Fibroblast of gingiva (primary cell): ENCODE measurements around the gene NTM.

Experiments
- DNase-seq: peaks from one replicate; pipeline ENCODE4 v3.0.0-alpha.2; 2011; ENCODE audit warnings: low read depth

Gene NTM

GRCh38 chr11:132231656-132232347 is 861.4 kb downstream of the NTM start:
- DNase-seq = no peak

- DNase-seq = no peak
Measured at GRCh38 chr11:132234878-132235277, 864.5 kb downstream of the NTM start.

DNA sequence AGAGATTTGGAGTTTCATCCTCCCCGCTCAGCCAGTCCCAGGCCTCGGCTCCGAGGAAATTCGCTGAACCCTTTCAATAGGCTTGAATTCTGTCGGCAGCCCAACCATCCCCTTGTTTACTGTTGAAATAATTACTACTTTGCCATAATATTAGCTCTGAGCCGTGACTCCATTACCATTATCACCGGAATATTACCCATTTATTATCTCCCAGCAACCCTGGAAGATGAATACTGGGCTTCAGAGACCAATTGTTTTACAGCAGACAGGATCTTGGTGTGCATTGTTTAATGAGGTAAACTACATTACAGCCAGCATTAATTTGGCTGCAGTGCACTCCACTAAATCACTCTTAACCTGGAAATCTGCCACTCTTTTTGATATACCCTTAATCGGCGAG is 867.4 kb downstream of the NTM start:
- DNase-seq = no peak

GRCh38 chr11:132238331-132238866 is 868.0 kb downstream of the NTM start:
- no peak for DNase-seq

DNA sequence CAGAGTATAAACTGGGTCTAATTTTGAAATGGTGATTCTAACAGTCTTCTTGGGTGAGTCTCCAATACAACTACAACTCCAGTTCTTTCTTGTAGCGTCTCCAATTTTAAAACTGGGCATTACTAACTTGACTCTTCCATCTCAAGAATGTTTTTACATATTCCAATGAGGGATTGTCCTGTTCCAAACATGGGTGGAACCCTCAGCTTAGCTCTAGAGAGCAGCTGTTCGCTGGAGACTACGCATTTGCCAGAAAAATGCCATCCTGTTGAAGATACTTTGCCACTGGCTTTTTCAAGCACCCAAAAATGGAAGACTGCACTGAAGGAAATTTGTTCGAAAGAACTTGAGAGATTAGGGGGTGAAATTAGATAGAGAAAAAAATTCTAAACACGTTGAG is 870.0 kb downstream of the NTM start:
- no peak for DNase-seq

GRCh38 chr11:132242632-132243031 is 872.2 kb downstream of the NTM start:
- DNase-seq = no peak

DNA sequence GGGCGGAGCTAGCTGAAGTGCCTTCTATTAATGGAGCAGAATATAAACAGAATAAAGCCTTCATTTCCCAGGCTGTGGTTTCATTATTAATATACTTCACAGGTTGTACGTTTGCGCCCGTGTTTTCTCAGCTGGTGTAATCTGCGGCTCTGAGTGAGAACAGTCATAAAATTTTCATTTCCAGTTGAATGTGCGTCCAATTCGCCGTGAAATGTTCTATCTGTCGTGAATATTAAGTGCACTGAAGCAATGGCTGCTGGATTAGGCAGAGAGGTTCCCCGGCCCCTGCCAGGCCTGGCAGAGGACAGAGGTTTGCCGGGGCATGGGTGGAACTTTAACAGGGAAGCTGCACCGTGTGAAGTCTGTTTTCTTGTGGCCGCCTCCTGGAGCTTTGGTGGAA is 874.4 kb downstream of the NTM start:
- no peak for DNase-seq

DNA sequence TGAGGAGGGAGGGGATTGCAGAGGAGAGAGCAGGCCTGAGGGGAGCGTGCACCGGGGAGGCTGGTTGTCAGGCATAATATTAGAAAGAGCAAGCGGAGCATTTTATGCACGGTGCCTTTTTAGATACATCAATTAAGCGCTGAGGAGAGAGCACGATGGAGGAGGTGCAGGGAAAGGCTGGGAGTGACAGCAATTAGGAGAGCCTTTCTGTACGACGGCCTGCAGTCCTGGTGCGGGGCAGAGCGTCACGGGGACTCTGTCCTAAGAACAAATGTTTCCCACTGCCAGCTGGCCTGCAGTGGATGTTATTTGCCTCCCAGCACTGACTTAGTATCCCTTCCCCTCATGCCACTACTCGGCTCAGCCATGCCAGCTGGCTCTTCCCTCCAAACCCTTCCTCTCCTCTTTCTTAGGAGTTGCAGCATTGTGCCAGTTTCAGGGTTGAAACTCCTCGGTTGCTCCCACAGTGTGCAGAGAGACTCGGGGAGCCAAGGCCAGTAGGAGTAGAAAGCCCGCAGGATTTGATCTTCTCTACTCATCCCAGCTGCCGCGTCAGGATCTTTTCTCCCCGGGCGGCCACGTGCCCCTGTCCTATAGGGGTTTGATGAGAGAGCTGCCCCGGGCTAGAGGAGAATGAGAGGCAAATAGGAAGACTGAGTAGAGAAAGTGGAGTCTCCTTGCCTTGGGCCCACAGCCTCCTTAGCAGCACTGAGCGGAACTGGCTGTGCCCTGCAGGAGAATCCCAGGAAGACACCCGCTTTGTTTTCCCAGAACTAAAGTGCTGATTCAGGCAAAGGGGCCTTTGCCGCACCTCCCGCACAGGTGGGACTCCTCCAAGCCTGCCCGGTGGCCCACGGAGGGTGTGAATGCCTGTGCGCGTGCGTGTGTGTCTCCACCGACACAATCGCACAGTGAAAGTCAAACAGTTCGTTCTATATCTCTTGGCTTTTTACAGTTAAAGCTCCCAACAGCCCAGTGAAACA is 875.3 kb downstream of the NTM start:
- no peak for DNase-seq

DNA sequence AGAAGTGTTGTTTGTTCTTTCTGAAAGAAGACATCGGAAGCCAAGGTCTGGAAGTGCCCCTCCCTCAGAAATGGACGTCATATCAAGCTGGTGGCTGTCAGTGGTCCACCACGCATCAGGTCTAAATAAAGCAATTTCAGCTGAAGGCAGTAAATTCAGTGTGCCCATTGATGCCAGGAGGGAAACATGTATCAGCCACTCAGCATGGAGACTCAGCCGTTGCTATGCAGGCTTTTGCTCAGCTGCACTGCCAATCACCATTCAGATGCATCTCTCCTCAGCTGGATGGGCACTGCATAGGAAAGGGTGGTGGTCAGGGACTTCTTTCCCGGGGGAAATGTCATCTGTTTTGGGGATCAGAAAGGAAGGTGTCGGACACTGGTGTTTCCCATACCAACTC is 878.2 kb downstream of the NTM start:
- no peak for DNase-seq

GRCh38 chr11:132249256-132249655 is 878.8 kb downstream of the NTM start:
- DNase-seq = no peak

DNA sequence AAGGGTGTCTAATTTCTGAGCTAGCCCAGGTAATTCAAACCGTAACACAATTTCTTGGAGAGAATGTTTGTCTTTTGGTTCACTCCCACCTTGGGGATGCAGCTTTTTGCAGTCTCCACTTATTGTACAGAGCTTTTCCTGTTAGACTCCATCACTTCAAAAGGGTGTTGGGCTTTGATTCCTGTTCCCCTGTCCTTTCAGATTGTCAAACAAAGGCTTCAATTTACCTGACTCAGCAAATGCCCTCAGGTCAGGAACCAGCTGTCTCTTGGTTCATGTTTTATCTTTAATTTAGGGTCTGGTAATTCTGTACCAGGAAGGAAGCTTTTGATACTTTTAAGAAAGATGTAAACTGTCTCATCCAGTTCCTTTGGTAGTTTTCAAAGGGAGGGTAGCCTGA is 880.6 kb downstream of the NTM start:
- no peak for DNase-seq

DNA sequence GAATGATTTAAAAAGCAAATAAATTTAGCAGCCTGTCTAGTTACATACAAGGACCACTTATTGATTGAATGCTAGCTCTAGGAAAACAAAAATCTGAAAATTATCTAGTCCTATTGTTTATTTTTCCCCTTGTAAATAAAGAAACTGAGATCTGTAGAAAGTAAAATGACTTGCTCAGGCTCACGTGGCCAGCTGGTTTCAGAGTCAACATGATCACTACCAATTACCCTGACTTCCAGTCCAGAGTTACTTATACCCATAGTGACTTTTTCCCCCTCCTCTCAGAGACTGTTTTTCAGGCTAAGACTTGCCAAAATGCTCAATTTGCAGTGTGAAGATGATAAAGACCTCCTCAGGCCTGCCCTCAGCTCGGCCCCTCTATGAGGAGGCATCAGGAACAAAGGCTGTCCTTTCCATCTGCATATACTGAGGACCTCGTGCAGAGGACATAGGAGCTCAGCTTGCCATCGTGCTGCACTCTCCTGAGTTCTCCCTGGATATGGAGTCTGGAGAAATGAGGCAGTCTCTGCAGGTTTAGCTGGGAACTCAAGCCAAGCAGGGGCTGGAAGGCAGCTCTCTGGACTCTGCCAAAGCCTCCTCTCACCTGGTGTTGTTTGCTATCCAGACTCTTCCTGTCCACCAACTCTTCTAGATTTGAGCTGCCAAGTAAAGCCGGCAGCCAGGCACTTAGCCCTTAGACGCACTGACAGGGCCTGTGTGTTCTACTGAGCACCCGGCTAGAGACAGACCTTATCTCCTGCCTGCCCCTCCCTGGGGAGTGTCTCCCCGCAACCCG is 883.3 kb downstream of the NTM start:
- no peak for DNase-seq

DNA sequence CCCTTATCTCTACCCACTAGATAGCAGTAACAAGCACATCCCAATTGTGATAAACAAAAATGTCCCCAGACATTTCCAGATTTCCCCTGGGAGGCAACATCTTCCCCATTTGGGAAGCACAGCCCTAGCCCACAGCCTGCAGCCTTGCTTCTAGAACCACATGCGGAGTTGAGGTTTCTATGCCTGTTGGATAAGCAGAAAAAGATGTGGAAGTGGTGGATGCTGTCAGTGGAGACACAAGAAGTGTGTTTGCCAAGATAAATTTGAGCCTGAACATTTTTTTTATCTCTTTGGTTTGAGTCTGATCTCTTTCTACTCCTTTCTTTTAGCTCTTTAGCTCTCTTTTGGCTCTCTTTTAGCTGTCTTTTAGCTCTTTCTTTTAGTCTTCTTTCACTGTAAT is 884.5 kb downstream of the NTM start:
- DNase-seq = no peak

DNA sequence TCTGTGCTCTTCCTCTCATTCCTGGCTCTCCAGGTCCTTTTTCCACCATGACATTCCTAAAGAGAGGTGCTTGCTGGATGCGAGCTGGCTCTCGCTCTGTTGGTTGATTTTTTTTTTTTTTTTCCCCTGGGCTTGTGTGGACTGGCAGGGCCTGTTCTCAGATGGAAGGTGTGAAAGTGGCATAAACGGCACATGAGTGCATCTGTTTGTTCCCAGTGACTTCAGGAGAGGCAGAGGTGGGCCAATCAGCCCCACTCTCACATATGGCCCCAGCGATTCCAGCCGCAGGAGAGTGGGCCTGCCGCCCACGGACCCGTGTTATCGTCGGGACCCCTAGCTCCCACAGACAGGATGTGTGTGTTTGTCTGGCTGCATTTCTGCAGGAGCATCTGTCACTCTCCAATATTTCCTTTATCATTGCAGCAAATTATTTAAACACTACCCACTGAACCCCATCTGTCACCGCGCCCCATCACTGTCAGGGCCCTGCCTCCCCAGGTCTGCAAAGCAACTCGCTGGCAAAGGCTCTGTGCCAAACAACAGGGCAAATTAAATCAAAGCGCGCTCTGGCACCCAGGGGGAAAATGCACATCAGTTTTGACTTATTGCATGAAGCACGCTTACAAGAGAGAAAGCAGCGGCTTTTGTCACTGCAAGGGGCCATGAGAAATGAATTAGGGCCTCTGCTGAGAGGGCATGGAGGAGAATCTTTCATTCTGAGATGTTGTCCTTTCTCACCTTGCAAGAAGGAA is 886.3 kb downstream of the NTM start:
- DNase-seq = no peak

GRCh38 chr11:132257871-132258270 is 887.5 kb downstream of the NTM start:
- no peak for DNase-seq

GRCh38 chr11:132258875-132259274 is 888.5 kb downstream of the NTM start:
- no peak for DNase-seq

GRCh38 chr11:132260636-132261035 is 890.2 kb downstream of the NTM start:
- DNase-seq = no peak

GRCh38 chr11:132263241-132263640 is 892.8 kb downstream of the NTM start:
- DNase-seq = no peak

DNA sequence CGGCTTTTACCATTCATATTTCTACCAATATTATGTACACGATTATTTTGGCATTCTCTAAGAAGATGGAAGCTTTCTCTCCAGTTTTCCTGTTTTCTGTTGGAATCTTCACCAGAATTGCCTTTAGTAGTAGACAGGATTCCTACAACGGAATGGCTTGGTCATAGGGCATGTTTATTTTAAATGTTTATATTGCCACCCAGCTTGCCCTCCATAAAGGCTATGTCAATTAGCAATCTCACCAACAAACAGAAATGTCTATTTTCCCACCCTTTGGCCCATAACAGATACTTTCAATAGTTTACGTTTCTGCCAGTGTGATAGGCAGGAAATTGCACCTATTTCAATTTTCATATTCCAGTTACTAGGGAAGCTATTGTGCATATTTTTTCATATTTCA is 893.5 kb downstream of the NTM start:
- no peak for DNase-seq

DNA sequence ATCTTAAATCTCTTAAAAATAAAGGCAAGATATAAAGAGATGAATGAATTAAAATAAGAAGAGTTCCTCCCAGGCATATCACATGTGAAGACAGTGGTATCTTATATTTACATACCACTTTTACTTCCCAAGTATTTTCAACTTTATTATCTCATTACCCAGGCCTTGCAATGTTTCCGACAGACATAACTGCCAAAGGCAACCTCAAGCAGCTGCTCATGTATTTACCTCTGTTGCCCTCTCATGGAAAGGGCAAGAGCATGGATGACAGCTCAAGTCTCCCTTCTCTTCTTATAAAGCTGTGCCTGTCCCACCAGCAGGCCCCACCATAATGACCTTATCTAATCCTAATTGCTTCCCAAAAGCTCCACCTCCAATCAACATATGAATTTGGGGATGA is 894.2 kb downstream of the NTM start:
- DNase-seq = no peak

DNA sequence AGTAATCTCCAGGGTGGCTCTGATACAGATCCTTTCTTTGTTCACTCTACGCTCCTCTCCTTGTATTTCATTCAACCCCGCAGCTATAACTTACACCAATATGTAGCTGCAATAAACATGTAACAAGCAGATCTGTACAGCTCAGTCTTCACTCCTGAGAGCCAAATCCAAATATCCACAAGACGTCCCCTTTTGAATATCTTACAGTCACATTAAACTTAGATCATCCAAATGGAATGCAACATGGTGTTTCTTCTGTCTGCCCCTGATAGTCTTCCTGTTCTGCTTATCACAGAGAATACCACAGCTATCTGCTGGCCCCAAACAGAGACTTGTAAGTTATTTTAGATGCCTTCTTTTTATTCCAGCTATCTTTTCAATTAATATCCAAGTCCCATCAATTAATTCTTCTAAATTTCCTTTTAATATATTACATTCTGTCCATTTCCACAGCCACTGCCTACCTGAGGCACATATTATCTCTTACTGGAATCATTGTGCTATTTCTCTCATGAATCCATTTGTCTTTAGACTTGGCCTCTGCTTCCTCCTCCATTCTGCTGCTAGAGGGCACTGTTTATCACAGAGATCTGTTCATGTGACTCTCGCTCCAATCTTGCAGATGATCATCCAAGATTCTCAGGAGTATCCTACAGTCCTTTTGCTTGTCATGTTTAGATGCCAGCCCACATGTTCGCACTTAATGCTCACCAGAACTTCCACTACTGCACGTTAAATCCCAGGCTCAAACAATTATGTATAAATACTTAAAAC is 908.6 kb downstream of the NTM start:
- DNase-seq = peak; percentile 4
